GM21526 (cell line): Measurements from ENCODE around the gene CAPSL.
A peak's percentile ranks its signal among the peaks of the same experiment; 100 is the strongest.
"Not testable (repeated sequence)": the region's sequence is repeated elsewhere in the genome, so short reads cannot be mapped to it uniquely, and the experiment has no call there.

Experiments used
- ATAC-seq: cut with Tn5 transposase; IDR thresholded peaks from one replicate; pipeline ENCODE4 v1.9.1; 2021; ENCODE audit warnings: moderate library complexity; ENCODE audit not compliant: unreplicated experiment, low FRiP score

Gene CAPSL

GRCh38 chr5:35879096-35879495 lies 59.3 kb downstream of the CAPSL start:
- no peak for ATAC-seq

DNA sequence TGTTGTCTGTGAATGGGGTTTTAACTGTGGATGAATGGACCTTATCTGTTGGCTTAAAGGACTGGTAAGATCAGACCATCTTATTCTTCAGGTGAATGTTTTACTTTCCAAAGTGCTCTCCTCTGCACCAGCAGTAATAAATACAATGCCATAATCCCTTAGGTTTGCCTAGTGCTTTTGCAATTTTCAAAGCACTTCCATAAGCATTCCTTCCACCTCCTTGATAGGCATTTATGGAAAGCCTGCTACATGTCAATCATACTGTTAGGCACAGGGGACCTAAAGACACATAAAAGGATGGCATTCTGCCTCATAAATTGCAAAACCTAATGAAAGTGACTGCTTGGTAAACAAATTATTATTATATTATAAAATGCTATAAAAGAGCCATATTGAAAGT lies 60.3 kb downstream of the CAPSL start:
- no peak for ATAC-seq

DNA sequence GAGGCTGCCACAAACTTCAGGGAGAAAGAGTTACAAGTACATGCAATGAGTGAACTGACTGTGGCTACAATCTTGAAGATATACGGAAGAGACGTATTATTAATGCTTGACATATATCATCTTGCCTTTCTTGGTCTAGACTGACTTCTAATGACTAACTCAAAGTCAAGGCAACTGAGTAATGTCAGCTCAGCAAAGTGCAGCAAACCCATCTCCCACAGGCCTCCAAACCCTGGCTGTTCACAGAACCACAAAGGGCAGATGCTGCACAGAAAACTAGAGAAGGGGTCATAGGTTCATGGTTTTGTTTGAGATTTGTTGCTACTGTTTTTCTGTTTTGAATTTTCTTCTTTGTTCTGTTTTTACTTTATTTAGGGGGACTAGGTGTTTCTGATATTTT lies 60.8 kb downstream of the CAPSL start:
- no peak for ATAC-seq

DNA sequence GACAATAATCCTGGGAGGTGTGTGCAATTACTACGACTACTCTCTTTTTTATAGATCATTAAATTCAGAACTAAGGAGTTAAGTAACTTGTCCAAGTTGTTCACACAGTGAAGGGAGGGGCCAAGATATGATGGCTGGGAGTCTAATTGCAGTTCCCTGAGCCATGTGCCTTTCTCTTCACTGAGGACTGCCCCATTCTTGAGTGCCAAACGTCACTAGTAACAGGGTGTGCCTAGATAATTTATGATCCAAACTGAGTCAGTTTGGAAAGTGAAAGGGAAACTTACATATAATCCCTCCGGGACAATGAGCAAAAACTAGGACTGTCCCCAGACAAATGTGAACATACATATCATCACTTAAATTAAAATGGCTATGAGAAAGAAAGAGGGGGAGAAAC lies 61.5 kb downstream of the CAPSL start:
- no peak for ATAC-seq

- ATAC-seq: no peak
Measured at GRCh38 chr5:35876454-35876853, 62.0 kb downstream of the CAPSL start.

- ATAC-seq: no peak
Measured at GRCh38 chr5:35870605-35871004, 67.8 kb downstream of the CAPSL start.

GRCh38 chr5:35869685-35870277 lies 68.6 kb downstream of the CAPSL start:
- ATAC-seq: no peak

- ATAC-seq: no peak
Measured at GRCh38 chr5:35867998-35868397, 70.4 kb downstream of the CAPSL start.

- no peak for ATAC-seq
Measured at GRCh38 chr5:35863159-35863558, 75.3 kb downstream of the CAPSL start.

- no peak for ATAC-seq
Measured at GRCh38 chr5:35862126-35862525, 76.3 kb downstream of the CAPSL start.

GRCh38 chr5:35861718-35862117 lies 76.7 kb downstream of the CAPSL start:
- ATAC-seq: no peak

GRCh38 chr5:35860686-35861085 lies 77.7 kb downstream of the CAPSL start:
- no peak for ATAC-seq

- no peak for ATAC-seq
Measured at GRCh38 chr5:35859101-35859661, 79.2 kb downstream of the CAPSL start.

DNA sequence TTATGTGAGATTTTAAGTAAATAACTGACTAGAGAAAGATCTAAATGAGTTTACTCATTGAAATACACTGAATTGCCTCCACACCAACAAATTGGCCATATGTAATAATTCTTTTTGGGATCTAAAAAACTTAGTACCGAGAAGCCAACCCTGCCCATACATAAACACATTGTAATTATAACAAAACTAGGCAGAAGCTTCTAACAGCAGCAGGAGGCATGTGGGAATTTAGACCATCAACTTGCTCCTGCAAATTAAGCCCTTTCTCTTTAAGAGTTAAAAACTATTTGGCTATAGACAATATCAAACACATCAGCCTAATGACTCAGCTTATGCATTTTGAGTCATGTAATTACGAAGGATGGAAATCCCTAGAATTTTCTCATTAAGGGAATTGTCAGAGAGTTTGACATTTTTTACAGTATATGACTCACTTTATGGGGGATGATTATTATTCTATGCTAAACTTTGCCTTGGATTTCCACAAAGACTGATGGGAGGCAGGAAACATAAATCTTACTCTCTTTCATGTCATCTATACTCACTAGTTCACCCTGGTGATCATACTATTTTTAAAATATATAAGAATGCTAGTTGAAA lies 80.7 kb downstream of the CAPSL start:
- ATAC-seq: no peak

- peak; percentile 43 for ATAC-seq
Measured at GRCh38 chr5:35856765-35857351, 81.6 kb downstream of the CAPSL start, which contains the start of gene IL7R. Gene IL7R (plus strand): TSS chr5:35856891. CDS start chr5:35856978, 87 bp downstream.

GRCh38 chr5:35856186-35856764 lies 82.1 kb downstream of the CAPSL start:
- ATAC-seq: not testable (repeated sequence)

- ATAC-seq: no peak
Measured at GRCh38 chr5:35855187-35855586, 83.2 kb downstream of the CAPSL start.
